Measurements from ENCODE around the gene POLR3F.
"Not testable (repeated sequence)": the region's sequence is repeated elsewhere in the genome, so short reads cannot be mapped to it uniquely, and the experiment has no call there.

POLR3F gene

DNA sequence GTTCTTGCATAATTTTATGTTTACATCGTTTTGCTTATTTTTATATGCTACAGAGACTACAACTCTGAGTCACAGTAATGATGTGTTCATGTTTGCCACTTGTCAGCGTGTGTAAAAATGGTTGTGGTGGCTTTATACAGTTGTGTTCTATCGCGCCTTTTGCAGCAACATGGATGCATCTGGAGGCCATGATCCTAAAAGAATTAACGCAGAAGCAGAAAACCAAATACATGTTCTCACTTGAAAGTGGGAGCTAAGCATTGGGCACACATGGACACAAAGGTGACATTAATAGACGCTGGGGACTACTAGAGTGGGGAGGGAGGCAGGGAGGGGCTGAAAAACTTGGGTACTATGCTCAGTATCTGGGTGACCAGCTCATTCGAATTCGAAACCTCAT, 39.6 kb downstream of the POLR3F start:
- no peak for DNase-seq (ENCODE audit: low spot score)

DNA sequence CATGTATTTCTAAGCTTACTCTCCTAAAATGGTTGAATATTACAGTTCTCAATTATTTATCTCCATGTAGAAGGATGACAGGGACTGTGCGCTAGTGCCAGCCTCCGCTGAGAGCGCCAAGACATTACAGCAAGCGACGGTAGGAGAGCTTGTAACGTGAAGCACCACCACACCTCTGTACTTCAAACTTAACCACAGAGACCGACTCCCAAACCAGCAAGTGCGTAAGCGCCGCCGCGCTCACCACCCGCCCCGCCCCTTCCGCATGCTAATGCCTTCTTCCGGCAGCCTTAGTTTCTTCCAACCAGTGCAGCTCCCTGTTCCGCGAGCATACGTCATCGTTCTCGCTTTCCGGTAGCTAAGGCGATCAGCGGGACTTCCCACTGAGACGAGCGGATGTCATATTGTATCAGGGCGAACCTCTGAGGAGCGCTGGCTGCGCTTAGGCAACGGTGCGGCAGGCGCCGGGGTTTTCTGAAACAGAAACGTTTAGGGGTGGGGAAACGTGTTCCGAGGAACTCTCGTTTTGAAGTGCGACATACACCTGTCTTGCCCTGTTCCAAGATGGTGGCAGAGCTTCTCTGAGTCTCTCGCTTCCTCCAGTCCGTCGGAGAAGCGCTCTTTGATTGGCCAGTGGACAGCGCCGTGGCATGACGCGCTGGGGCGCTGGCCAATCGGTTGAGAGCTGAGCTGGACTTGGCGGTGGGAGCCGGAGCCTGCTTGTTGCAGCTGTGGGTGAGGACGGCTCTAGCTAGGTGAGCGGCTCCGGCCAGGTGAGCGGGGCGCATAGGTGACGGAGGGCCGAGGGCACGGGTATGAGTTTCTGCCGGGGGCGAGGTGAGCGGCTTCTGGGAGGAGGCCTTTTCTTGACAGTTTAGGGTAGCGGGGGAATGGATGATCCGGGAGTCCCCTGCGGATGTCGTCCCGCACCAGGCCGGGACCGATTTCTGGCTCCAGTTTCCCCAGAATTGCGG, 40.3 kb downstream of the POLR3F start, which contains the start of gene SEC23B:
TSS of gene SEC23B (plus strand) at position 723 of the 974 bp plus-strand sequence. CDS start 2,896 bp downstream, outside the sequence.
- peak; percentile 97 for DNase-seq (ENCODE audit: low spot score)

DNA sequence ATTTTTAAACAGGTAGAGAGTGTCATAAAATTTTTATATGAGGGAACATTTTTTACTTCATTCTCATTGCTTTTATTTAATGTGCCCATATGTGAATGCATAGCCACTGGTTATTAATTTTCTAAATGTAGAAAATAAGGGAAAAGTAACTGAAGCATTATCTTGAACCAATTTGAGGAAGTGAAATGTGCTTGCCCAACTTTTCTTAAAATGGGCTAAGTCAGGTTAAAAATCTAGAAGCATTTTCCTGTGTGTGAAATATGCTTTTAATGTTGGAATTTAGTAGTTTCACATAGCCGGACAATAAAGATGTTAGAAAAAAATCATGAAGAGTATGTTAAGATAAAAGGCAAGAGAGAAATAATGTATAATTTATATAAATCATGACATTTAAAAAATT, 44.4 kb downstream of the POLR3F start:
- DNase-seq (ENCODE audit: low spot score) = no peak

DNA sequence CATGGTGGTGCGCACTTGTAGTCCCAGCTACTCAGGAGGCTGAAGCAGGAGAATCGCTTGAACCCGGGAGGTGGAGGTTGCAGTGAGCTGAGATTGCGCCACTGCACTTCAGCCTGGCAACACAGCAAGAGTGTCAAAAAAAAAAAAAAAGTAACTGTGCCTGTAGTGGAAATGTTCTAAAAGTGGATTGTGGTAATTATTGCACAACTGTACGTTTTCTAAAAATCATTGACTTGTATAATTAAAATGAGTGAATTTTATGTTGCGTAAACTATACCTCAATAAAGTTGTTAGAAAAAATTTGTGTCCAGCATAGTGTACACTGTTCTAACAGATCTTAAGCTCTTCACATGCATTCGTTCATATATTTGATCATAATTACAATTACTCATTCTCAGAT, 46.0 kb downstream of the POLR3F start:
- DNase-seq (ENCODE audit: low spot score) = no peak

DNA sequence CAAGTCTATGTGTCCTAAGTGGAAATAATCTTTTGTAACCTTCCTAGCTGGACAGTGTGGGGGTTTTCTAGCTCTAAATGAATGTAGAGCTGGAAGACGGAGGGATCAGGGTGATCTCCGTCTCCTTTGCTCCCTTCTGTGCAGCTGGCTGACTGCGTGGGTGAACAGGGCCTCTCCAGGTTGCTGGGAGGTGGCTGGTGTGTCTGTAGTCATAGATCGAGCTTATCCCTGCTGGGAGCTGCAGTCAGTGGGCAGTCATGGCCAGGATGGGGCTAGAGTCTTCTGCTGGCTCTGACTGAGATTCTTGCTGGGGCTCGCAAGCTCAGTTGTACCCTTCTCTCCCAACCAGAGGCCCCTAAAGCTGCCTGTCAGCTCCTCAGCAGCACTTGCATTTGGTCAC, 46.9 kb downstream of the POLR3F start:
- no peak for DNase-seq (ENCODE audit: low spot score)

DNA sequence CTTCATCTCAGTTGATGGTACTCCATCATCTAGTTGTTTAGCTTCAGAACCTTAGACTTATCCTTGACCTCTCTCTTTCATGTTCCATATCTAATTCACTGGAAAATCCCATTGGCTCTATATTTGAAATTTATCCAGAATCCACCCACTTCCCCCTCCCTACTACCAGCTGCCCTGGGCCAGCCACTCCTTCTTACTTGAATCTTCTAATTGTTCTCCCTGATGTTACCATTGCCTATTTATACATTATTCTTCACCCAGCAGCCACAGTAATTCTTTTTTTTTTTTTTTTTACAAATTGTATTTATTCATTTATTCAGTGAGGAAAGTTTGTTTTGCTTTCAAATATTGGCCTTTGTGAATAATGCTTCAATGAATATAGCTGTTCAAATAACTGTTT, 48.8 kb downstream of the POLR3F start:
- DNase-seq (ENCODE audit: low spot score) = no peak

DNA sequence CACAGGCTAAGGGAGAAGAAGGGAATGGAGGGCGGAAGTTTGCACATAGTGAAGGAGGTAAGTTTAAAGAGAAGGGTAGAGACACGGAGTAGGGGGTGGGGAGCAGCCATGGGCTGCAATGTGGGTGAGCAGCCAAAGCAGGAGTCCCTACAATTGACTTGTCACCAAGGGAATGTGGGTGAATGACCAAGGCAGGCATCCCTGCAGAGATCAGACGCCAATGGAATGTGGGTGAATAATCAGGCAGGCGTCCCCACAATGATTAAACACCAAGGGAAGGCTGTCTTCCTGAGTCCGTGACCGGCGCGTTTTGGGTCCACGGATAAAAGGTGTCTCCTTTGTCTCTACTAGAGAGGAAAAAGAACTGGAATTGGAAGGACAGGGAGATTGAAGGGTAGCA, 54.9 kb downstream of the POLR3F start:
- not testable (repeated sequence) for DNase-seq (ENCODE audit: low spot score)

DNA sequence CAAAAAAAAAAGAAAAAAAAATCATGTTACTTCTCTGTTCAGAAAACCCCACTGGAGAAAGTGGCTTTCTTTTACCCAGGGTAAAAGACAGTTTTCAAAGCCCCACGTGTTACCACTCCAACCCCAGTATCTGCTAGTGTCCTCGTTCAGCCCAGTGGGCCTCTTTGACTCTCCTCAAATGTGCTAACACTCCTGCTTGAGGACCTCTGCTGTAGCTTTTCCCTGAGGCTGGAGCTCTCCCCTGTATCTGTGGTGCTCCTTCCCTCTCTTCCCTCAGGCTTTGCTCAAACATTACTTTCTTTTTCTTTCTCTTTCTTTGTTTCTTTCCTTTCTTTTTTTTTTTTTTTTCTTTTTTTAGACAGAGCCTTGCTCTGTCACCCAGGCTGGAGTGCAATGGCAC, 55.9 kb downstream of the POLR3F start:
- DNase-seq (ENCODE audit: low spot score) = no peak

DNA sequence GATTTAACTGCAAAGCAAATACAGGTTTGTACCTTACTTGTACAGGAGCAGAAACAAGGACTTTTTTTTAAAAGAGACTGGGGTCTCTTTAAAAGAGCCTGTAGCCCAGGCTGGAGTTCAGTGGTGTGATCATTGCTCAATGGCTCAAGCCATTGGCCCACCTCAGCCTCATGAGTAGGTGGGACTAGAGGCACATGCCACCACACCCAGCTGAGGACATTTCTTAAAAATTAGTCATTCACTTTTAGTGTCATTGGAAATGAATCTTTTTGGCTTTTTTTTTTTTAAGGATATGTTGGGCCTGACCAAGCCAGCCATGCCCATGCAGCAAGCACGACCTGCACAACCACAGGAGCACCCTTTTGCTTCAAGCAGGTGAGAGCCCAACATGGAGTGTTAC, 57.5 kb downstream of the POLR3F start:
- DNase-seq (ENCODE audit: low spot score) = peak; percentile 55

DNA sequence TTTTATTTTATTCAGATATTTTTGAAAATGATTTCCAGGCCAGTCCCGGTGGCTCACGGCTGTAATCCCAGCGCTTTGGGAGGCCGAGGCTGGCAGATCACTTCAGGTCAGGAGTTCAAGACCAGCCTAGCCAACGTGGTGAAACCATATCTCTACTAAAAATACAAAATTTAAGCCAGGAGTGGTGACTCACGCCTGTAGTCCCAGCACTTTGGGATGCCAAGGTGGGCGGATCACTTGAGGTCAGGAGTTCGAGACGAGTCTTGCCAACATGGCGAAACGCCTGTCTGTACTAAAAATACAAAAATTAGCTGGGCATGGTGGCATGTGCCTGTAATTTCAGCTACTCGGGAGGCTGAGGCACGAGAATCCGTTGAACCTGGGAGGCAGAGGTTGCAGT, 59.6 kb downstream of the POLR3F start:
- DNase-seq (ENCODE audit: low spot score) = not testable (repeated sequence)

DNA sequence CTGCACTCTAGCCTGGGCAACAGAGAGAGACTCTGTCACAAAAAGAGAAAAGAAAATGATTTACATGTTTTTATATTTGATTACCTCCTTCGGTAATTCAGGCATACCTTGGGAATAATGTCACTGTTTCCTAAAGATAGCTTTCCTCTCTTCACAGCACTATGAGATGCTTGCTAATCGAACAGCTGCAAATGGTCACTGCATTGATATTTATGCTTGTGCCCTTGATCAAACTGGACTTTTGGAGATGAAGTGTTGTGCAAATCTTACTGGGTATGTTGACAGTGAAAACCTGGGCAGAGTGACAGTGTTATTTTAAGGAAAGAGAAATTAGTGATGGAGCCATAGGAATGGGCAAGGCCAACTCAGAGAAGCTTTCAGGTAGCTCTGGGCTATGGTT, 60.1 kb downstream of the POLR3F start:
- DNase-seq (ENCODE audit: low spot score) = no peak

DNA sequence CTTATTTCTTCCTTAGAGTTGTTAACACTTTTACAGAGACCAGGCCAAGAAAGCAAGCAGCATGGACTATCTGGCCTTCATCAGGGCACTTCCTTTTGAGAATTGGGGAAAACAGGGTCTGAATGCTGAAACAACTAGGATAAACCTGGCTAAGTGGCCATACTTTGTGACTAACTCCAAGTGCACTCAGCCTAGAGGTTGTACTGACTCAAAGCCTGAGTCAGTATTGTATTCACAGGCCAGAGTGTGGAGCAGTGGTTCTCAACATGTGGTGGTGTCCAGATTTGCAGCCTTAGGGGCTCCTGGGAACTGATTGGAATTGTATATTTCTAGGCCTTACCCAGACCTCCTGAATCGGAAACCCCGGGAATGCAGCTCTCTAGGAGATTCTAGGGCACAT, 60.6 kb downstream of the POLR3F start:
- DNase-seq (ENCODE audit: low spot score) = peak; percentile 49

DNA sequence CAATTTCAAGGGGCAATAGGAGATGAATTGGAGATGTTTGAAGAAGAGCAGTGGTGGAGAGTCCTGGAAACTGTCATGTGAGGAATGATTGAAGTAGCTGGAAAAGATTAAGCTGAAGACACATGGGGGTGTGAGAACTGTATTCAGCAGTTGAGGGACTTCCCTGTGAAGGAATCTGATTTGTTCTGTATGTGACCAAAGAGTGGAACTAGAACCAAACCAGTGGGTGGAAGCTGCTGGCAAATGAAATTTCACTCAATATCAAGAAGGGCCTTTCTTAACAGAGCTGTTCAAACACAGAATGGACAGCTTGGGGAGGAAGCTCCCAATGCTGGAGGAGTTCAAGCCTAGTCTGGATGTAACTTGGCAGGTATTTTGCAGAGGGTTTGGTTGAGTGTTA, 61.9 kb downstream of the POLR3F start:
- no peak for DNase-seq (ENCODE audit: low spot score)

DNA sequence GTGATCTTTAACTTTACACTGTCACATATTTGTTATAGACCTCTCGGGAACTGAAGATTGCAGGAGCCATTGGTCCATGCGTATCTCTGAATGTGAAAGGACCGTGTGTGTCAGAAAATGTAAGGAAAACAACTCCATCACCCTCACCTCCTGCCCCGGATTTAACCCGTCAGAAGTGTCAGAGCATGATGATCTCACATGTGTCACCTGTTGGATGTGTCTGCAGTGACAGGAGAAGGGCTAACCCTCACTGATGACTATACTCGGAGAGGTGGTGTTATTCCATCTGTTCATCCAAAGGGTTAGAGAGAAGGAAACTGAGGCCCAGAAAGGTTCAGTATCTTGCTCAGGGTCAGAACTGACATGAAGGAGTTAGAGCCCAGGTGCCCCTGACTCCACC, 65.4 kb downstream of the POLR3F start:
- no peak for DNase-seq (ENCODE audit: low spot score)

DNA sequence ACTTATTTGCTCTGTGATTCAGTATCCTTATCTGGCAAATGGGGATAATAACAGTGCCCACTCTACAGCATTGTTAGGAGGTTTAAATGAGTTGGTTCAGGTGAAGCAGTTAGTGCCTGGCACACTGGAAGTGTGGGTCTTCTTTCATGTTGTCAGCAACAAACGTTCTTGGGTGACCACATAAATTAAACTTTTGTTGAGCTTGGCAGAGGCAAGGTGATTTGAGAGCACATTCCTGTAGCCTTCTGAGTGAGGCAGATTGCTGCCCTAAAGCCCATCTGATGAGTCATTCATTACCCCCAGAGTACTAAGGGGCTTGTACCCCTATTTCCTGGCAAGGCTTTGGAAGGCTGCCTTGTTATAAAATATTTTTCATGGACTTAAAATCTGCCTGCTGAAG, 66.3 kb downstream of the POLR3F start:
- DNase-seq (ENCODE audit: low spot score) = no peak

DNA sequence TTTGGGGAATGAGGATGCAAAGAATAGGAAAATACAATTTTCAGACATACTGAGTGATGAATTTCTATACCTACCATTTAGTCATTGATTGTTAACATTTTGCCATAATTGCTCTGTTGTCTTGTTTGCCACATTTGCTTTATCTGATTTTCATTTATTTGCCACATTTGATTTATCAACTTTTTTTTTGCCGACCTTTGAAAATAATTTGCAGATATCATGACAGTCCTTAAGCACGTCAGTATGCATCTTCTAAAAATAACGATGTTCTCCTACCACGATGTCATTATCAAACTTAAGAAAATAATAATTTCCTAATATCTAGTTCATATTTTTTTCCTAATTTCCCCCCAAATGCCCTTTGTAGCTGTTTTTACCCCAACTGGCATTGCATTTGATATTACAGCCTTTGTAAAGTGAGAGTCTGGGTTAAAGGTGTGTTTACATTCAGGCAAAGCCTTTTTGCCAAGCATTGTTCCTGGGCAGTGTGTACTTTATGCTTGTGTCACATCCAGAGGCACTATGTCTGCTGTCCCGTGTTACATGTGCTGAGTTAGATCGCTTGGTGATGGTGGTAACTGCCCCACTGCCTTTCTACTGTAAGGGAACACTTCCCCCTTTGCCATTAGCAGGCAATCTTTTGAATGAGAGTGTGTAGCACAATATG, 66.9 kb downstream of the POLR3F start:
- no peak for DNase-seq (ENCODE audit: low spot score)
